HUES6 (cell line): Measurements from ENCODE around the gene ZNF69.
"Not testable (repeated sequence)": the region's sequence is repeated elsewhere in the genome, so short reads cannot be mapped to it uniquely, and the experiment has no call there.

ENCODE experiments used
- H3K27ac ChIP-seq: 2 replicates; pipeline ENCODE4 v1.7.0; 2013; ENCODE audit warnings: low read depth, mild to moderate bottlenecking, low read length, inconsistent platforms
- H3K27me3 ChIP-seq: 2 replicates; pipeline ENCODE4 v1.6.1; 2013; ENCODE audit warnings: low read length; ENCODE audit not compliant: control insufficient read depth, insufficient read depth
- H3K36me3 ChIP-seq: 2 replicates; pipeline ENCODE4 v1.6.1; 2013; ENCODE audit warnings: low read length; ENCODE audit not compliant: control insufficient read depth, insufficient read depth
- H3K4me1 ChIP-seq: 2 replicates; pipeline ENCODE4 v1.6.1; 2013; ENCODE audit warnings: low read length; ENCODE audit not compliant: control insufficient read depth, insufficient read depth
- H3K4me3 ChIP-seq: 2 replicates; pipeline ENCODE4 v1.5.1; 2013; ENCODE audit warnings: low read depth, low read length
- H3K9ac ChIP-seq: one replicate; pipeline ENCODE4 v1.6.1; 2013; ENCODE audit warnings: mild to moderate bottlenecking, low read length
- H3K9me3 ChIP-seq: 2 replicates; pipeline ENCODE4 v1.6.1; 2013; ENCODE audit warnings: low read depth, low read length; ENCODE audit not compliant: control insufficient read depth, insufficient read depth

ZNF69 gene

DNA sequence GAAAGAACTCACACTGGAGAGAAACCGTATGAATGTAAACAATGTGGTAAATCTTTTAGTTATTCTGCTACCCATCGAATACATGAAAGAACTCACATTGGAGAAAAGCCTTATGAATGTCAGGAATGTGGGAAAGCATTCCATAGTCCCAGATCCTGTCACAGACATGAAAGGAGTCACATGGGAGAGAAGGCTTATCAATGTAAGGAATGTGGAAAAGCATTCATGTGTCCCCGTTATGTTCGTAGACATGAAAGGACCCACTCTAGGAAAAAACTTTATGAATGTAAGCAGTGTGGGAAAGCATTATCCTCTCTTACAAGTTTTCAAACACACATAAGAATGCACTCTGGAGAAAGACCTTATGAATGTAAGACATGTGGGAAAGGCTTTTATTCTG is 19.8 kb upstream of the ZNF69 start:
- not testable (repeated sequence) for H3K4me1 ChIP-seq, H3K36me3 ChIP-seq, H3K27me3 ChIP-seq, H3K4me3 ChIP-seq, H3K27ac ChIP-seq, H3K9ac ChIP-seq
- H3K9me3 ChIP-seq = peaks cover 80% of the 10 kb centered on the region

- Histone ChIP-seq H3K4me1 (no peaks in the 10 kb centered on the region), H3K27ac (no peak overlapping the region), H3K9ac (no peak overlapping the region), H3K4me3 (no peak overlapping the region), H3K27me3 (no peaks in the 10 kb centered on the region), H3K9me3 (peaks cover 80% of the 10 kb centered on the region), H3K36me3 (no peaks in the 10 kb centered on the region)
These were observed 19.4 kb upstream of the ZNF69 start for GRCh38 chr19:11868188-11868587.

DNA sequence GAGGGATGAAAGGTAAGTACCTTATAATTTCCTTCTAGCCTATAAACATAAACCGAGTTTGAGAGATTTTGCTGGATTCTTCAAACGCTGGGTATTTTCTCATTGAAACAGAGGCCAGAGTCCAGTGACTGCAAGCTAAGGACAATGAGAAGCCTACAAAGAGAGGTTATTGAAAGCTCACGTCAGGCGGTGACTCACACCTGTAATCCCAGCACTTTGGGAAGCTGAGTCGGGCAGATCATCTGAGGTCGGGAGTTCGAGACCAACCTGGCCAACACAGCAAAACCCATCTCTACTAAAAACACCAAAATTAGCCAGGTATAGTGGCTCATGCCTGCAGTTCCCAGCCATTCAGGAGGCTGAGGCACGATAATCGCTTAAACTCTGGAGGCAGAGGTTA is 15.0 kb upstream of the ZNF69 start:
- Histone ChIP-seq H3K4me1 (no peaks in the 10 kb centered on the region), H3K9me3 (peaks cover 65% of the 10 kb centered on the region), H3K4me3 (no peak overlapping the region), H3K36me3 (no peaks in the 10 kb centered on the region), H3K27ac (no peak overlapping the region), H3K9ac (no peak overlapping the region), H3K27me3 (no peaks in the 10 kb centered on the region)

DNA sequence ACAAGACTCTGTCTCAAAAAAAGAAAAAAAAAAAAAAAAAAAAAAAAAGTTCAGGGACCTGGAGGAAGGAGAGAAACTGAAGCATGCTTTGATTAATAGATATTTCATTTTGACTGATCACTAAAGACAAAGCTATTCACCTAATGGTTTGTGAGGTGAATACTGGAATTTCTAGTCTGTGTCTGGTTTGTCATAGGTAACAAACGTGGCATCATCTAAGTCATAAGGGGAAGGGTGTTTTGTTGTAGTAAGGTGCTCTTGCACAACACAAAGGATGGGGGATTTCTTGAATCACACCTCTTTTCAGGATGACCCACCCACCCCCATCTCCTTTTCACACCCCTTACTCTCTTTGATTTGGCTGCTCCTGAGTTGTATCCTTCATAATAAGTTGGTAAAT is 13.8 kb upstream of the ZNF69 start:
- no peak overlapping the region for H3K4me3 ChIP-seq
- no peaks in the 10 kb centered on the region for H3K4me1 ChIP-seq
- no peak overlapping the region for H3K27ac ChIP-seq
- no peak overlapping the region for H3K9ac ChIP-seq
- peaks cover 59% of the 10 kb centered on the region for H3K9me3 ChIP-seq
- H3K36me3 ChIP-seq = no peaks in the 10 kb centered on the region
- H3K27me3 ChIP-seq = no peaks in the 10 kb centered on the region

GRCh38 chr19:11879687-11880266 is 7.8 kb upstream of the ZNF69 start:
- not testable (repeated sequence) for H3K27me3 ChIP-seq, H3K9ac ChIP-seq, H3K4me1 ChIP-seq, H3K27ac ChIP-seq, H3K4me3 ChIP-seq, H3K36me3 ChIP-seq
- H3K9me3 ChIP-seq = peaks cover 36% of the 10 kb centered on the region

GRCh38 chr19:11880598-11880997 is 7.0 kb upstream of the ZNF69 start:
- Histone ChIP-seq H3K36me3 (no peaks in the 10 kb centered on the region), H3K9me3 (peaks cover 33% of the 10 kb centered on the region), H3K4me3 (no peak overlapping the region), H3K27ac (no peak overlapping the region), H3K4me1 (no peaks in the 10 kb centered on the region), H3K27me3 (no peaks in the 10 kb centered on the region), H3K9ac (no peak overlapping the region)

GRCh38 chr19:11881151-11881800 is 6.3 kb upstream of the ZNF69 start:
- Histone ChIP-seq H3K9ac (no peak overlapping the region), H3K27me3 (no peaks in the 10 kb centered on the region), H3K4me1 (no peaks in the 10 kb centered on the region), H3K9me3 (peaks cover 33% of the 10 kb centered on the region), H3K4me3 (no peak overlapping the region), H3K27ac (no peak overlapping the region), H3K36me3 (no peaks in the 10 kb centered on the region)

DNA sequence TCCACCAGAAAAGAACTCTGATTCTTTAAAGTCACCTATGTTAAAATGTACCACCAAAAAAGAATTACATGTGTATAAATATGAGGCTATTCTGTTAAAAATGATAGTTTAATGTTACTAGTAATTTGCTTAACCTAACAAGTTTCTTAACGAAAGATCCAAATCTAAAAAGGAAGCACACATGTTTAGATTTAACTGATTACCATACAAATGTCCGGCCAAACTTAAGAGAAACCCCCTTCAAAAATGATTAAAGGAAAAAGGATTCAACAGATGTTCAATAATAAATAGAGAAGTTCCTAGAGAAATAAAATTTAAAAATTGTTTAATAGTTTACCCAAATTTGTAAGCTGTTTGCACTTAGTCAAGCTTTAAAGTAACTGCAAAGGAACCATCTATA is 5.0 kb upstream of the ZNF69 start:
- H3K27me3 ChIP-seq = no peaks in the 10 kb centered on the region
- no peaks in the 10 kb centered on the region for H3K36me3 ChIP-seq
- H3K4me1 ChIP-seq = peaks cover 3% of the 10 kb centered on the region; the same call in 1 of the 2 replicates
- no peak overlapping the region for H3K27ac ChIP-seq
- H3K4me3 ChIP-seq = no peak overlapping the region
- no peak overlapping the region for H3K9ac ChIP-seq
- H3K9me3 ChIP-seq = peaks cover 36% of the 10 kb centered on the region

DNA sequence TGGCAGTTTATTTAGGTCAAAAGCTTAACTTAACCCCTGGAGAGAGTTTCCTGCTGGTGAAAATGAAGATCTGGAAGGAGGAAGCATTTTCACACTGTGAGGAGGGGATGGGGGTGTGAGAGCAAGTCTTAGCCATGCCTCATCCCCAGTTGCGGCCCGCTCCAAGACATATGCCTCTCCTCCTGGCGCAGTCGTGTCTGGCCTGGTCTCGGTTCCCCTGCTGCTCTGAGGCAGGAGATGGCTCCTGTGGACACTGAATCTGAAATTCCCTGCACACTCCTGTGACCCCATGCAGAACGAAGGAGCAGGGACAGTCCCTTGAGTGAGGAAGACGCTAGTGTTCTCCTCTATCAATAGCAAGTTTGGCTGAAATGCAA is 360 bp upstream of the ZNF69 start:
- Histone ChIP-seq H3K36me3 (no peaks in the 10 kb centered on the region), H3K27ac (no peak overlapping the region), H3K9me3 (peaks cover 30% of the 10 kb centered on the region), H3K4me3 (peak overlapping the region; percentile 58; the same call in 1 of the 2 replicates), H3K4me1 (peaks cover 3% of the 10 kb centered on the region; the same call in 1 of the 2 replicates), H3K27me3 (no peaks in the 10 kb centered on the region), H3K9ac (no peak overlapping the region)

DNA sequence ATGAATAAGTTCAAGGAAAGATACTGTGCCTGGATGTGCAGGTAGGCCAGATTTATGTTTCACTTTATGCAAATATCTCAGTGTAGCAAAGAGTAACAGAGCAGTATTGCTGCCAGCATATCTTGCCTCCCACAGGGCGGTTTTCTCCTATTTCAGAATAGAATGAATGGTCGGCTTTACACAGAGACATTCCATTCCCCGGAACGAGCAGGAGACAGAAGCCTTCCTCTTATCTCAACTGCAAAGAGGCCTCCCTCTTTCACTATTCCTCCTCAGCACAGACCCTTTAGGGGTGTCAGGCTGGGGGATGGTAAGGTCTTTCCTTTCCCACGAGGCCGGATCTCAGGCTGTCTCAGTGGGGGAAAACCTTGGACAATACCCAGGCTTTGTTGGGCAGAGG is 2.3 kb downstream of the ZNF69 start:
- H3K27ac ChIP-seq, H3K4me1 ChIP-seq, H3K27me3 ChIP-seq, H3K4me3 ChIP-seq, H3K36me3 ChIP-seq, H3K9ac ChIP-seq: not testable (repeated sequence)
- peaks cover 41% of the 10 kb centered on the region for H3K9me3 ChIP-seq

- H3K4me3 ChIP-seq = no peak overlapping the region
- H3K9ac ChIP-seq = no peak overlapping the region
These were observed 3.1 kb downstream of the ZNF69 start for GRCh38 chr19:11890634-11891033.

More at GRCh38 chr19:11890634-11891033, 3.1 kb downstream of the ZNF69 start:
- H3K4me1 ChIP-seq = peaks cover 3% of the 10 kb centered on the region; the same call in 1 of the 2 replicates
- H3K9me3 ChIP-seq = peaks cover 44% of the 10 kb centered on the region
- H3K27ac ChIP-seq = no peak overlapping the region
- H3K27me3 ChIP-seq = no peaks in the 10 kb centered on the region
- H3K36me3 ChIP-seq = no peaks in the 10 kb centered on the region; the same call in 1 of the 2 replicates
